ENCODE measurements around the gene NGB. TPM values are rescaled to one million over a fixed set of nuclear protein-coding genes. Genes with fewer than 3 reads are reported as not detected.

The NGB gene
- total and polyA plus RNA-seq, 2 of the 8 experiments (the other 6 are each of a cell fraction or from before 2014, with no cell fraction given), result 0.30 to 0.60 TPM

DNA sequence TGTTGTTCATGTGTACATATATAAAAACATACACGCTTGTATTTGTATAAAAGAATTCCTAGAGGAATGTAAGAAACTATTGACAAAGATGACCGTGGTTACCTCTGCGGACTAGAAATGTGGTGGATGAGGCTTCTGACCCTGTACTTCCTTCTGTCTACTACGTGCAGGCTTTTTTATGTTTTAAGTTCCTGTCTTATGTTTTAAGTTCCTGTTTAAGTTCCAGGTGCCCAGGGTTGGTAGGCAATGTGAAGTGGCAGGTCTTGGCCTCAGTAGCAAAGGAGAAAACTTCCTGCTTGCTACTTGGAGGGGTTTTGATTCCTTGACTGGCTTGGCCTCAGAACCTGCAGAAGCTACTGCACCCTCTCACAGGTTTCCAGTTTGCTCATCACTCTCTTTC, 38.1 kb upstream of the NGB start (continued):
- TF ChIP-seq, protein P1, sequence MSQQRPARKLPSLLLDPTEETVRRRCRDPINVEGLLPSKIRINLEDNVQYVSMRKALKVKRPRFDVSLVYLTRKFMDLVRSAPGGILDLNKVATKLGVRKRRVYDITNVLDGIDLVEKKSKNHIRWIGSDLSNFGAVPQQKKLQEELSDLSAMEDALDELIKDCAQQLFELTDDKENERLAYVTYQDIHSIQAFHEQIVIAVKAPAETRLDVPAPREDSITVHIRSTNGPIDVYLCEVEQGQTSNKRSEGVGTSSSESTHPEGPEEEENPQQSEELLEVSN (IDR thresholded peaks at IDR 0.05), result no peak
- TF ChIP-seq, protein P2, sequence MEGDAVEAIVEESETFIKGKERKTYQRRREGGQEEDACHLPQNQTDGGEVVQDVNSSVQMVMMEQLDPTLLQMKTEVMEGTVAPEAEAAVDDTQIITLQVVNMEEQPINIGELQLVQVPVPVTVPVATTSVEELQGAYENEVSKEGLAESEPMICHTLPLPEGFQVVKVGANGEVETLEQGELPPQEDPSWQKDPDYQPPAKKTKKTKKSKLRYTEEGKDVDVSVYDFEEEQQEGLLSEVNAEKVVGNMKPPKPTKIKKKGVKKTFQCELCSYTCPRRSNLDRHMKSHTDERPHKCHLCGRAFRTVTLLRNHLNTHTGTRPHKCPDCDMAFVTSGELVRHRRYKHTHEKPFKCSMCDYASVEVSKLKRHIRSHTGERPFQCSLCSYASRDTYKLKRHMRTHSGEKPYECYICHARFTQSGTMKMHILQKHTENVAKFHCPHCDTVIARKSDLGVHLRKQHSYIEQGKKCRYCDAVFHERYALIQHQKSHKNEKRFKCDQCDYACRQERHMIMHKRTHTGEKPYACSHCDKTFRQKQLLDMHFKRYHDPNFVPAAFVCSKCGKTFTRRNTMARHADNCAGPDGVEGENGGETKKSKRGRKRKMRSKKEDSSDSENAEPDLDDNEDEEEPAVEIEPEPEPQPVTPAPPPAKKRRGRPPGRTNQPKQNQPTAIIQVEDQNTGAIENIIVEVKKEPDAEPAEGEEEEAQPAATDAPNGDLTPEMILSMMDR (IDR thresholded peaks at IDR 0.05; ENCODE audit: control extremely low read depth in 1 of 3, insufficient read depth in 1 of 3, low read depth in 1 of 3, low read length in 3 of 3), result no peak

All from H1 (cell line).